ENCODE results near the gene RUNX2. TPM values are rescaled to one million over a fixed set of nuclear protein-coding genes. Genes with fewer than 3 reads are reported as not detected.

The RUNX2 gene
- total and polyA plus RNA-seq, 10 of the 15 experiments (the other 5 are each of a cell fraction or from before 2014, with no cell fraction given): 0.01 to 0.77 (median 0.15) TPM; not detected in 3

DNA sequence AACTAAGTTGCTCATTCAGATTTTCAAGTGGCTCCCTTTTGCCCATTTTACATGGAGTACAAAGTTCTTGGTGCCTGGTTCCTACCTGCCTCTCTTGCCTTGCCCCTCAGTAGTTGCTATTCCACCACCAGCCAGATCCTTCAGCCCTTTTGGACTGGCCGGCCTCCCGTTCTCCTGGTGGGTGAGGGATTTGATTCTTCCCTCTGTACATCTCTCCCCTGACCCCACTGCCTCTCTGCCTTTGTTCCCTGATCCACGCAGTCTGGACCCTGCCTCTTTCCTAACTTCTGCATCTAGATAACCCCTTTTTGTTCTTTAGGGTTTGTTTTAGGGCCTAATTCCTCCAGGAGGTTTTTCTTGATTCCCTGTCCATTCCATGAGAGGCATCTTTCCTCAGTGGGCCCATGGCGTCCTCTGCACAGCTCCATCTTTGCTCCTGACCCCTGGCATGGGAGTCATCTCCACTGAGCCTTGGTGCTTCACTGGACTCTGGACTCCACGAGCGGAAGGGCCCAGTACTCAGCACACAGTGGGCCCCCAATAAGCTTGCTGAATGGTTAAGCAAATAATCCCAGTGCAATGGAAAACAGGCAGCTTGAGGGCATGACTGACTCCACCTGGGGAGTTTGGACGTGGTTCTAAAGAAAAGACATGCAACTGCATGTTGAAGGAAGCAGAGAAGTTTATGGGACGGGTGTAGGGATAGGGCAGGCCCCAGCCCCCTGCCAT is 358.9 kb downstream of the RUNX2 start:
- peak; percentile 17; the same call in 1 of the 2 replicates for TF ChIP-seq YY1 (IDR thresholded peaks at IDR 0.05; ENCODE audit: low read depth, low read length)
- no peak for TF ChIP-seq SP1 (IDR thresholded peaks at IDR 0.05; ENCODE audit: low read depth, low read length)
- ChIA-PET RAD21 (ENCODE audit: unreplicated experiment) (interaction anchor here (1.0 kb wide), 1 partner anchor 27 kb away, joined by 3 read pairs; no protein-coding TSS in a partner anchor), POLR2A (no interaction called here), SMC1A (ENCODE audit: uncharacterized antibody, unreplicated experiment) (interaction anchor here (0.8 kb wide), 1 partner anchor 20 kb away, joined by 4 read pairs; no protein-coding TSS in a partner anchor), CTCF (interaction anchor here (1.1 kb wide), 1 partner anchor 27 kb away, joined by 4 read pairs; no protein-coding TSS in a partner anchor)
- H3K4me1 ChIP-seq (ENCODE audit: control insufficient read depth, insufficient read depth, low read length): peaks cover 17% of the 10 kb centered on the region
- no peak overlapping the region for H2AFZ ChIP-seq (ENCODE audit: control insufficient read depth, low read depth, low read length)
- H4K20me1 ChIP-seq (ENCODE audit: control insufficient read depth, insufficient read depth): no peaks in the 10 kb centered on the region
- in situ Hi-C loops (cut with MboI) (no loop called here), intact Hi-C loops (cut with micrococcal nuclease; ENCODE audit: unreplicated experiment) (loop anchor here (10.0 kb wide), 1 partner anchor 238 kb away; no protein-coding TSS in a partner anchor)
- H3K27me3 ChIP-seq (replicated peaks in 1 of 2; ENCODE audit: control insufficient read depth in 2 of 2, insufficient read depth in 2 of 2, low read length in 1 of 2): peaks cover 0 to 3% of the 10 kb centered on the region in 2 experiments; a peak in 2 of 4 replicates
- H3K79me2 ChIP-seq (ENCODE audit: control insufficient read depth, insufficient read depth, low read length): no peaks in the 10 kb centered on the region
- H3K4me3 ChIP-seq: no peak overlapping the region
- WGBS (ENCODE audit: insufficient coverage, insufficient replicate concordance, low lambda C conversion rate, missing lambda C conversion rate): 21% methylated on average over 8 of the region's 8 CpGs
- H3K9ac ChIP-seq (ENCODE audit: control insufficient read depth, insufficient read depth, low read length): no peak overlapping the region
- H3K4me2 ChIP-seq (ENCODE audit: control insufficient read depth, insufficient read depth): peak overlapping the region; percentile 31; the same call in 1 of the 2 replicates
- H3K27ac ChIP-seq (ENCODE audit: control insufficient read depth, insufficient read depth): no peak overlapping the region
- peaks cover 8% of the 10 kb centered on the region; the same call in 2 of the 3 replicates for H3K9me3 ChIP-seq (replicated peaks; ENCODE audit: control insufficient read depth, insufficient read depth, low read length)
- peak; percentile 35 for FAIRE-seq
- peak; percentile 43 for ATAC-seq
- no TSS peak for BruUV-seq (replicated peaks)
- no peaks in the 10 kb centered on the region for H3K36me3 ChIP-seq (ENCODE audit: control insufficient read depth in 2 of 2, insufficient read depth in 2 of 2, low read length in 1 of 2)
- no peak for DNase-seq (ENCODE audit: low read depth, low spot score)

DNA sequence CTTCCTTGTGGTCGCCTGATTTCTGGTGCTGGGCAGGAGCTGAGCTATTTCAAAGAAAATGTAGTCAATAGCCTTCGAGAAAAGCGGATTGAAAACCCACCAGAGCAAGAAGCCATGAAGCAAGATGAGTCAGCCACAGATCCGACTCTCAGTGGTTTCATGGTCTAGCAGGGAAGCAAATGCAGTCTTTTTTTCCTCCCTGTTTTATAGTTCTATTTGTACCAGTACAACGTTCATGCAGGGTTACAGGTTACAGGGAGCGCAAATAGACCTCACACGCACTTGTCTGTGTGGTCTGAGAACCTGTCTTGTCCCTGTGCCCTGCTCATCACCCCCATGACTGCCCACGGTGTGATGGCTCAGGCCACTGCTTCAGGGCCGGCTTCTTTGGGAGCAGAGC is 359.4 kb downstream of the RUNX2 start:
- Histone ChIP-seq H3K9me3 (replicated peaks; ENCODE audit: control insufficient read depth, insufficient read depth, low read length) (peaks cover 6% of the 10 kb centered on the region; the same call in 2 of the 3 replicates), H3K4me3 (no peak overlapping the region), H3K79me2 (ENCODE audit: control insufficient read depth, insufficient read depth, low read length) (no peaks in the 10 kb centered on the region), H3K27ac (ENCODE audit: control insufficient read depth, insufficient read depth) (no peak overlapping the region), H3K36me3 (ENCODE audit: control insufficient read depth in 2 of 2, insufficient read depth in 2 of 2, low read length in 1 of 2) (no peaks in the 10 kb centered on the region), H2AFZ (ENCODE audit: control insufficient read depth, low read depth, low read length) (no peak overlapping the region), H3K27me3 (replicated peaks in 1 of 2; ENCODE audit: control insufficient read depth in 2 of 2, insufficient read depth in 2 of 2, low read length in 1 of 2) (peaks cover 0 to 3% of the 10 kb centered on the region in 2 experiments; a peak in 2 of 4 replicates), H3K4me2 (ENCODE audit: control insufficient read depth, insufficient read depth) (peak overlapping the region; percentile 31; the same call in 1 of the 2 replicates), H3K9ac (ENCODE audit: control insufficient read depth, insufficient read depth, low read length) (no peak overlapping the region), H3K4me1 (ENCODE audit: control insufficient read depth, insufficient read depth, low read length) (peaks cover 14% of the 10 kb centered on the region), H4K20me1 (ENCODE audit: control insufficient read depth, insufficient read depth) (no peaks in the 10 kb centered on the region)
- in situ Hi-C loops (cut with MboI) (no loop called here), intact Hi-C loops (cut with micrococcal nuclease; ENCODE audit: unreplicated experiment) (loop anchor here (10.0 kb wide), 1 partner anchor 237 kb away; no protein-coding TSS in a partner anchor)
- no peak for DNase-seq (ENCODE audit: low read depth, low spot score)
- WGBS (ENCODE audit: insufficient coverage, insufficient replicate concordance, low lambda C conversion rate, missing lambda C conversion rate): 0% methylated on average over 9 of the region's 9 CpGs
- CTCF ChIA-PET: no interaction called here
- FAIRE-seq: peak; percentile 92
- BruUV-seq (replicated peaks): no TSS peak
- RAD21 ChIA-PET (ENCODE audit: unreplicated experiment): interaction anchor here (1.0 kb wide), 1 partner anchor 27 kb away, joined by 3 read pairs; no protein-coding TSS in a partner anchor
- SMC1A ChIA-PET (ENCODE audit: uncharacterized antibody, unreplicated experiment): interaction anchor here (0.8 kb wide), 1 partner anchor 20 kb away, joined by 4 read pairs; no protein-coding TSS in a partner anchor
- ATAC-seq: peak; percentile 94
- POLR2A ChIA-PET: interaction anchor here (0.5 kb wide), 1 partner anchor 9 kb away, joined by 3 read pairs; no protein-coding TSS in a partner anchor
- TF ChIP-seq, protein P1, sequence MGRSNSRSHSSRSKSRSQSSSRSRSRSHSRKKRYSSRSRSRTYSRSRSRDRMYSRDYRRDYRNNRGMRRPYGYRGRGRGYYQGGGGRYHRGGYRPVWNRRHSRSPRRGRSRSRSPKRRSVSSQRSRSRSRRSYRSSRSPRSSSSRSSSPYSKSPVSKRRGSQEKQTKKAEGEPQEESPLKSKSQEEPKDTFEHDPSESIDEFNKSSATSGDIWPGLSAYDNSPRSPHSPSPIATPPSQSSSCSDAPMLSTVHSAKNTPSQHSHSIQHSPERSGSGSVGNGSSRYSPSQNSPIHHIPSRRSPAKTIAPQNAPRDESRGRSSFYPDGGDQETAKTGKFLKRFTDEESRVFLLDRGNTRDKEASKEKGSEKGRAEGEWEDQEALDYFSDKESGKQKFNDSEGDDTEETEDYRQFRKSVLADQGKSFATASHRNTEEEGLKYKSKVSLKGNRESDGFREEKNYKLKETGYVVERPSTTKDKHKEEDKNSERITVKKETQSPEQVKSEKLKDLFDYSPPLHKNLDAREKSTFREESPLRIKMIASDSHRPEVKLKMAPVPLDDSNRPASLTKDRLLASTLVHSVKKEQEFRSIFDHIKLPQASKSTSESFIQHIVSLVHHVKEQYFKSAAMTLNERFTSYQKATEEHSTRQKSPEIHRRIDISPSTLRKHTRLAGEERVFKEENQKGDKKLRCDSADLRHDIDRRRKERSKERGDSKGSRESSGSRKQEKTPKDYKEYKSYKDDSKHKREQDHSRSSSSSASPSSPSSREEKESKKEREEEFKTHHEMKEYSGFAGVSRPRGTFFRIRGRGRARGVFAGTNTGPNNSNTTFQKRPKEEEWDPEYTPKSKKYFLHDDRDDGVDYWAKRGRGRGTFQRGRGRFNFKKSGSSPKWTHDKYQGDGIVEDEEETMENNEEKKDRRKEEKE (IDR thresholded peaks at IDR 0.05): no peak
- TF ChIP-seq EGR1 (IDR thresholded peaks at IDR 0.05; ENCODE audit: borderline replicate concordance in 1 of 2, low read depth in 2 of 2, low read length in 2 of 2): no peak
- TF ChIP-seq, protein P2, sequence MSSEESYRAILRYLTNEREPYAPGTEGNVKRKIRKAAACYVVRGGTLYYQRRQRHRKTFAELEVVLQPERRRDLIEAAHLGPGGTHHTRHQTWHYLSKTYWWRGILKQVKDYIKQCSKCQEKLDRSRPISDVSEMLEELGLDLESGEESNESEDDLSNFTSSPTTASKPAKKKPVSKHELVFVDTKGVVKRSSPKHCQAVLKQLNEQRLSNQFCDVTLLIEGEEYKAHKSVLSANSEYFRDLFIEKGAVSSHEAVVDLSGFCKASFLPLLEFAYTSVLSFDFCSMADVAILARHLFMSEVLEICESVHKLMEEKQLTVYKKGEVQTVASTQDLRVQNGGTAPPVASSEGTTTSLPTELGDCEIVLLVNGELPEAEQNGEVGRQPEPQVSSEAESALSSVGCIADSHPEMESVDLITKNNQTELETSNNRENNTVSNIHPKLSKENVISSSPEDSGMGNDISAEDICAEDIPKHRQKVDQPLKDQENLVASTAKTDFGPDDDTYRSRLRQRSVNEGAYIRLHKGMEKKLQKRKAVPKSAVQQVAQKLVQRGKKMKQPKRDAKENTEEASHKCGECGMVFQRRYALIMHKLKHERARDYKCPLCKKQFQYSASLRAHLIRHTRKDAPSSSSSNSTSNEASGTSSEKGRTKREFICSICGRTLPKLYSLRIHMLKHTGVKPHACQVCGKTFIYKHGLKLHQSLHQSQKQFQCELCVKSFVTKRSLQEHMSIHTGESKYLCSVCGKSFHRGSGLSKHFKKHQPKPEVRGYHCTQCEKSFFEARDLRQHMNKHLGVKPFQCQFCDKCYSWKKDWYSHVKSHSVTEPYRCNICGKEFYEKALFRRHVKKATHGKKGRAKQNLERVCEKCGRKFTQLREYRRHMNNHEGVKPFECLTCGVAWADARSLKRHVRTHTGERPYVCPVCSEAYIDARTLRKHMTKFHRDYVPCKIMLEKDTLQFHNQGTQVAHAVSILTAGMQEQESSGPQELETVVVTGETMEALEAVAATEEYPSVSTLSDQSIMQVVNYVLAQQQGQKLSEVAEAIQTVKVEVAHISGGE (CRISPR knock-in tag; IDR thresholded peaks at IDR 0.05): no peak
- no peak for TF ChIP-seq HCFC1 (IDR thresholded peaks at IDR 0.05; ENCODE audit: low read length)
- TF ChIP-seq JUNB (IDR thresholded peaks at IDR 0.05): peak; percentile 63
- TF ChIP-seq BACH1 (IDR thresholded peaks at IDR 0.05; ENCODE audit: borderline replicate concordance): no peak
- peak; percentile 64 for TF ChIP-seq EED (IDR thresholded peaks at IDR 0.05; ENCODE audit: low read depth)
